HG02970 (cell line): Measurements from ENCODE around the gene DHDH.
A peak's percentile ranks its signal among the peaks of the same experiment; 100 is the strongest.
"Not testable (repeated sequence)": the region's sequence is repeated elsewhere in the genome, so short reads cannot be mapped to it uniquely, and the experiment has no call there.

ENCODE experiments used
- ATAC-seq: cut with Tn5 transposase; IDR thresholded peaks from one replicate; pipeline ENCODE4 v1.9.1; 2021; ENCODE audit warnings: mild to moderate bottlenecking, moderate library complexity, moderate number of reproducible peaks; ENCODE audit not compliant: unreplicated experiment, low FRiP score

DHDH gene

DNA sequence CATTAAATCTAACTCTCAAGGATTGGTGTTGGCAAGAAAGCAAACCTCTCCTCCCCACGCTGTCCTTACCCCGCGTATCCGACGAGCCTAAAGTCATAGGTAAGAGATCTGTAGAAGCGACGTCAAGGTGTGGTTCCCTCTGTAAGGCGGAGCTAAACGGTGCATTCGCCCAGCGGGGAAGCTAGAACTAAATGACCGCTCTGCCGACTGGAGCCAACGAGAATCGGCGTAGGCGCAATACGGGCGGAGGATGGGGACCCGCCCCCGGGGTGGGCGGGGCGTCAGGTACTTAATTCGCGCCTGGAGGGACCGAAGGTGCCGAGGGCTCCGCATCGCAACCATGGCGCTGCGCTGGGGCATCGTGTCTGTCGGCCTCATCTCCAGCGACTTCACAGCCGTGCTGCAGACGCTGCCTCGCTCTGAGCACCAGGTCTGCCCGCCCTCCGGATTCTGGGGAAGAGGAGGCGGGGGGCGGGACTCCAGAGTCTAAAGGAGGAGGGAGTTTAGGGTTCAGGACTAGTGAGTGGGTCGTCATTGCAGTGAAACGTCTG, at the start of gene DHDH:
DHDH (plus strand) TSS at position 318 of the 551 bp plus-strand sequence; CDS start at position 341, 23 bp downstream.
- ATAC-seq, result peak; percentile 60

DNA sequence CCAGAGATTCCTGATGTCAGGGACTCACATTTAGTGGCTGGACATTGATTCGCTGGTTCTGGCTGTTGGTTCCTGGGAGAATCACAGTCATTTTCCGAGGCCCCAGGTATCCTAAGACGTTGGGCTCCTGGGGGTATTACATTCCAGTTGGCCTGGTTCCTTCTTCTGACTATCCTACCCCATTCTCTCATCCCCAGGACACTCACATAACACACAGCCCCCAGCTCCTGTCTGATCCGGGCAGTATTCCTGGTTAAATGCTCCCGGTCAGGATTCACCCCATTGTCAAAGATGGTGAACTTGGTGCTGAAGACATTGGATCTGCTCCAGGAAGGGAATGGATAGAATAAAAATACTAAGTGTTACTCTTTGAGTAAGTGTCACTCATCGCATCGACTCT, 49.8 kb upstream of the DHDH start:
- no peak for ATAC-seq

DNA sequence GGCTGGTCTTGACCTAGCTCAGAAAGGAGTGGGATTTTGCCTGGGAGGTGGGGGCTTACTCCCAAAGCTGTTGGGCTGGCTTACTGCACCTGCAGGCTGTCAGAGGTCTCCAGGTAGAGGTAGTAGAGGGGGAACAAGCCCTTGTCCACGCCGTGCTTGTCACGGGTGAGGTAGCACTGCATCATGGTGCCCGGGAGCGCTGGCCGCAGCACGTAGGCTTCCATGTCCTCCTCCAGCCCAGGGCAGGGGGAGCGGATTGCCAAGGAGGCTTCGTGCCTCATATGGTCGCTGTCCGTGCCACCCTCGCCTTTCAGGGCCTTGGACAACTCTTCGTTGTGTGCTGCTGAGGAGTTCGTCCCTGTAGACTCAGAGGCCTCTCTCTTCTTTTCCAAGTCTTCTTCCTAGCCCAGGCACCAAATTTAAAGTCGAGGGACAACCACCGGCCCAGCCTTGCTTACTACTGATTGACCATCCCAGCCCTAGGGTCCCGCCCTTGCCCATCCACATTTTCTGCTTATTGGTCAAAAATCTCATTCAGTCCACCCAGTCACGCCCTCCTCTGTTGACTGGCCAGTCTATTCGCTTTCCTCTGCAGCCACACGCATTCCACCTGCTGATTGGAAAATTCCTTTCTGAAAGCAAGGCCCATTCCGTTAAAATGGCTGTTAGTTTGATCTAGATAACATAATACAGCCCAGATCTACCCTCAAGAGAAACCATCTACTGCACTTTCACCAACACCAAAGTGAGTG, 45.5 kb upstream of the DHDH start:
- ATAC-seq, result no peak

DNA sequence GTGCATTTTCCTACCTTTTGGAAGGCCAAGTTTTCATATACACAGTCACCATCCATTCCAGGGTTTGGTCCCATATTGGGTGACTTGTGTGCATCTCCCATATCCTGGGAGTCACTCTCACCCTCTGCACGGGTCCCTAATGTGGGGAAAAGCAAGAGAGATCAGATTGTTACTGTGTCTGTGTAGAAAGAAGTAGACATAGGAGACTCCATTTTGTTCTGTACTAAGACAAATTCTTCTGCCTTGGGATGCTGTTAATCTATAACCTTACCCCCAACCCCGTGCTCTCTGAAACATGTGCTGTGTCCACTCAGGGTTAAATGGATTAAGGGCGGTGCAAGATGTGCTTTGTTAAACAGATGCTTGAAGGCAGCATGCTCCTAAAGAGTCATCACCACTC, 44.0 kb upstream of the DHDH start:
- ATAC-seq, result not testable (repeated sequence)

DNA sequence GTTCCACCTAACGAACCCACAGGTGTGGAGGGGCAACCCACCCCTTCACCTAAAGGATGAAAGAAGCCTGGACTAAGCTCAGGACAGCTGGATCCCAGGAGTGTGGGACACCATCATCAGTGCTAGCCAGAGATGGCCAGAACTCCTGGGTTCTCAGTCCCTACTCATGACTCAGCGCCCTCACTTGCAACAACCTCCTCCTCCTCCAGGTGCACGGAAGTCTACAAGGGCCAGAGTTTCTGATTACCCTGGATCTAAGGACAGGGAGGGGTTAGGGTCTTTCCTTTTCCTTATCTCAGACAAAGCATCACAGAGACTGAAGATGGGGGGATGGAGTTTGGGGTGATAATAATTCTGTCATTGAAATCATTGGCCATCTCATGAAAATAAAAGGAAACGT, 42.9 kb upstream of the DHDH start:
- ATAC-seq, result no peak

DNA sequence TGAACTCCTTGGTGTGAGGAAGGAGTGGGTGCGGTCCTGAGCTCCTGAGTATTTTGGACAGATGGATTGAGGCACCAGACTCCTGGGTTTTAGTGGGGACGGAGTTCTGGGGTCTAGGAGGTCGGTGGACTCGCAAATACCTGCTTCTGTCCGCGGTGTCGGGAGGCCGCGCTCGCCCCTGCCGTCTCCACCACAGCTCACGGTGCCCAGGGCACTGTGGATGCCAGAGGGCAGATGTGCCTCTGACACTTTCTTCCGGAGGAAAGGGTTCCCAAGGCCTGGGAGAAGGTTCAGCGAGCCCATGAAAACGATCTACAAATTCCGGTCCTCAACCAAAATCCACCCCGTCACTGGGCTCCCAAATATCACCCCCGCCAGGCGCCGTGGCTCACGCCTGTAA, 38.3 kb upstream of the DHDH start:
- no peak for ATAC-seq

DNA sequence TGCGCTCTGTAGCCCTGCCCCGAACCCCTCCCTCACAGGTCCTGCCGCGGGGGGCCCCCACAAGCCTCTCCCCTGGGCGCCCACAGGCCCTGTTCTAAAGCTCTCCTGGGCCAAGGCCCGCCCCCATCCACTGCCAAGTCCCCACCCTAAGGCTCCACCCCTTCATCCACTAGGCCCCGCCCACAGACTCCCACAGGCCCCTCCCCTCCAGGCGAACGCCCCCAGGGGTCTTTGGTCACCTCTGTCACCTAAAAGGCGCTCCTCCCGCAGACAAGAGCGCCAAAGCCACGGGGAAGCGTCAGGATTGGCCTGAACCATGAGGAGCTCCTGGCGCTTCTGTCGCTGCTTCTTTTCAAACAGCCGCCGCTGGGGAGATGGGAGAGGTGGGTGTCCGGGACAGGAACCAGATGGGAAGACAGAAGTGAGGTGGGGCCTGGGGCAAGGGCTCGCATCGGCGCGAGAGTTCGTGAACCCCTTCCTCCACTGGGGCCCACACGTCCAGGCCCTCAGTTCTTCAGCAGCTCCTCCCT, 37.2 kb upstream of the DHDH start:
- no peak for ATAC-seq

DNA sequence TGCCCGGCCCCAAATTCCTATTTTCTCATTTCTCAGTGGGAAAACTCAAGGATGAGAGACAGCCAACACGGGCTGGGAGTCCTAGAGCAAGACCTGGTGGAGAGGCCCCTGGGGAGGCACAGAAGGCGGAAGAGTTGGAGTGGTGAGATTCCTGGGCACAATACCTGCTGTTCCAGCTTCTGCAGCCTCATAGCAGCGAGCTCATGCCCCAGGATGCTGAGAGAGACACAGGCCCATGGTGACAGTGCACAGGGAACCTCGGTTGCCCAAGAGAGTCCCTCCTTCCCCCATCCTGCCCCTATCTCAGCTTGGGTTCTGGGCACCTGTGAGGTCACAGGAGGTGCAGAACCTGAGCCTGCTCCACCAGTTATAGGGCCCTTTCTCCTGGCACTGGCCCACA, 36.3 kb upstream of the DHDH start:
- ATAC-seq, result no peak

DNA sequence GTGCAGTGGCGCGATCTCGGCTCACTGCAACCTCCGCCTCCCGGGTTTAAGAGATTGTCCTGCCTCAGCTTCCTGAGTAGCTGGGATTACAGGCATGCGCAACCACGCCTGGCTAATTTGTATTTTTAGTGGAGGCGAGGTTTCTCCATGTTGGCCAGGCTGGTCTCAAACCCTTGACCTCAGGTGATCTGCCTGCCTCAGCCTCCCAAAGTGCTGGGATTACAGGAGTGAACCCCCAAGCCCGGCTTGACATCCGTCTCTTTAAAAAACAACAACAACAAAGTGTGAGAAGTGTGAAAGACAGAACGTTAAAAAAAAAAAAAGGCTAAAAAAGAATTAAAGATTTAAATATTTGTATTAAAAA, 34.1 kb upstream of the DHDH start:
- not testable (repeated sequence) for ATAC-seq

DNA sequence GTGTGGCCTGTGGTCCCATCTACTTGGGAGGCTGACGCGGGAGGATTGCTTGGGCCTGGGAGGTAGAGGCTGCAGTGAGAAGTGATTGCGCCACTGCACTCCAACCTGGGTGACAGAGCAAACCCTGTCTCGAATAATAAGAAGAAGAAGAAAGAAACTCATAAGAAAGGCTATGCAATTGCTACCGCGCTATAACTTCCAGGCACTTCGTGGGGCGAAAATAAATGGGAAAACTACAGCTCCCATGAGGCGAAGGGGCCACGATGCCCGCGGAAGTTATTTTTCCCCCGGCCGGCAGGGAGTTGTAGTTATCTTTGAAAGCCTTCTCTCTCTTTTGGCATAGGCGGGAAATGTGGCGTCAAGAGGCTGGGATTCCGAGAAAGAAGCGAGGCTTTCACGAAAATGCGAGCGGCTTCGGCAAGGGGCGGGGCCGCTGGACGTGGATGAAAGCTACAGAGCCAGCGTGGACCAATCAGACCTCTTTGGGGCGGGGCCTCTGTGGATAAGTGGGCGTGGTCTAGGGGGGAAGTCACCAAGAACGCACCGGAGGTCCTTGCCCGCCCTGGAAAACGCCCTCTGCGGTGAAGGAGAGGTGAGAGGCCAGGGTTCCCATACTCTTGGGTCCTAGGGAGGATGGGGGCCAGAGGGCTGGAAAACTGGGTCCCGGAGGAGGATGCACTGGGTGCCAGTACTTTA, 33.6 kb upstream of the DHDH start, which contains the start of gene NUCB1:
NUCB1 (plus strand) TSS at position 532 of the 696 bp plus-strand sequence. CDS start 485 bp downstream, outside the sequence.
- ATAC-seq, result peak; percentile 81

DNA sequence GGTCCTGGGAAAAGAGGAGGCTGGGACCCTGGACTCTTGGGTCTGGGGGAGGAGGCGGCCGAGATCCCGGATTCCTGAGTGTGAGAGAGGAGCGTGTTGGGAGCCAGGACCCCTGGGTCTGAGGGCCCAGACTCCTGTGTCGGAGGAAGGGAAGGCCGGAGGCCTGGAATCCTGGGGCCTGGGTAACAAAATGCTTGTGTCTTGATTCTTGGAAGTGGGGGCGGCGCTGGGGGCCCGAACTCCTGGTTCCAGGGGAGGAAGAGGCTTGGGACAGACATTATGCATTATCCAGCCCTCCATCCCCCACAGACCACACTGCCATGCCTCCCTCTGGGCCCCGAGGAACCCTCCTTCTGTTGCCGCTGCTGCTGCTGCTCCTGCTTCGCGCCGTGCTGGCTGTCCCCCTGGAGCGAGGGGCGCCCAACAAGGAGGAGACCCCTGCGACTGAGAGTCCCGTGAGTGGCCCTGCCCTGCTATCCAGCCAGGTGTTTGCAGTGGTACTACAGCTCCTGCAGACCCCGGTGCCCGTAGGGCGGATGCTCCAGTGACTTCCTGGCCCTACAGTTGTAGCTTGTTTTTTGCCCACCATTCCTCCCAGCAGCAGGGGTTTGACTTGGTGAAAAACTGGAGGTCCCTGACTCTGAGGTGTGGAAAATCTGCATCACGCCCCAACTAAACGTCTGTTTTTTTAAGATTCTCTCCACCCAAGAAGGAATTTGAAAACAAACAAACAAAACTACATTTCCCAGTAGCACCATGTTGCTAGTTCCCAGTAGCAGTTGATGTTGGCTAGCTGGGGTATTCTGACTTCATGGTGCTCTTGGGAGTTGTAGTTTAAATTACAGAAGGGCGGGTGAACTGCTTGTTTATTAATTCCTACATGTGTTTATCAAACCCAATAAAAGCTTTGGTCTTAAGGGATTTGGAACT, 32.8 kb upstream of the DHDH start:
- ATAC-seq, result no peak

DNA sequence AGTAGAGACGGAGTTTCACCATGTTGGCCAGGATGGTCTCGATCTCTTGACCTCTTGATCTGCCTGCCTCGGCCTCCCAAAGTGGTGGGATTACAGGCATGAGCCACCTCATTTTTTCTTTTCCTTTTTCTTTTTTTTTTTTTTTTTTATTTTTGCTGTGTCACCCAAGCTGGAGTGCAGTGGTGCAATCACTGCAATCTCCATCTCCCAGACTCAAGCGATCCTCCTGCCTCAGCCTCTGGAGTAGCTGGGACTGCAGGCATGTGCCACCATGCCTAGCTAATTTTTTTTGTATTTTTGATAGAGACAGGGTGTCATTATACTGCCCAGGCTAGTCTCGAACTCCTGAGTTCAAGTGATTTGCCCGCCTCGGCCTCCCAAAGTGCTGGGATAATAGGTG, 31.2 kb upstream of the DHDH start:
- ATAC-seq, result not testable (repeated sequence)

DNA sequence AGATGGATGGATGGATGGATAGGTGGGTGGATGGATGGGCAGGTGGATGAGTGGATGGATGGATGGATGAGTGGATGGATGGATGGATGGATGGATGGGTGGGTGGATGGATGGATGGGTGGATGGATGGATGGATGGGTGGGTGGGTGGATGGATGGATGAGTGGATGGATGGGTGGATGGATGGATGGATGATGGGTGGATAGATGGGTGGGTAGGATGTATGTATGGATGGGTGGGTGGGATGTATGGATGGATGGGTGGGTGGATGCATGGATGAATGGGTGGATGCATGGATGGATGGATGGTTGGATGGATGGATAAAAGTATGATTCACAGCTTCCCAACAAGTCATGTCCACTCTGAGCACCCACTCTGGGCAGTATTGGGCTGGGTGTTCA, 29.7 kb upstream of the DHDH start:
- not testable (repeated sequence) for ATAC-seq

DNA sequence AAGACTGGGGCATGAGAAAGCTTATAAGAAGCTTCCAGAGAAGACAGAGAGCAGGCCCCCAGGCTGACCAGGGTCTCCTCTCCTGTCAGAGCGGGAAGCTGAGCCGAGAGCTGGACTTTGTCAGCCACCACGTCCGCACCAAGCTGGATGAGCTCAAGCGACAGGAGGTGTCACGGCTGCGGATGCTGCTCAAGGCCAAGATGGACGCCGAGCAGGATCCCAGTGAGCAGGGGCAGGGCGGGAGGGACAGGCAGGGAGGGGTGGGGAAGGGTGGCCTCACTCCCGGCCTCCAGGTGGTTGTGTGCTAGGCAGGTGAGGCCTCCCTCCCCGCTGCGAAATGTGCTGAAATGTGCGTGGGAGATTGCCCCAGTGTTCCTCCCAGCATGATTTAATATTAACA, 27.8 kb upstream of the DHDH start:
- no peak for ATAC-seq

DNA sequence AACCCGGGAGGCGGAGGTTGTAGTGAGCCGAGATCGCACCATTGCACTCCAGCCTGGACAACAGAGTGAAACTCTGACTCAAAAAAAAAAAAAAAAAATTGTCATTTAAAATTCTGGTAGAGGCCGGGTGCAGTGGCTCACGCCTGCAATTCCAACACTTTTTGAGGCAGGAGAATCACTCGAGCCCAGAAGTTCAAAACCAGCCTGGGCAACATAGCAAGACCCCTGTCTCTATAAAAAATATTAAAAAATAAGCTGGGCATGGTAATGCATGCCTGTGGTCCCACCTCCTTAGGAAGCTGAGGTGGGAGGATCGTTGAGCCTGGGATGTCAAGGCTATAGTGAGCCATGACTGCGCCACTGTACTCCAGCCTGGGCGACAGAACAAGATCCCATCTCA, 27.2 kb upstream of the DHDH start:
- ATAC-seq, result no peak

DNA sequence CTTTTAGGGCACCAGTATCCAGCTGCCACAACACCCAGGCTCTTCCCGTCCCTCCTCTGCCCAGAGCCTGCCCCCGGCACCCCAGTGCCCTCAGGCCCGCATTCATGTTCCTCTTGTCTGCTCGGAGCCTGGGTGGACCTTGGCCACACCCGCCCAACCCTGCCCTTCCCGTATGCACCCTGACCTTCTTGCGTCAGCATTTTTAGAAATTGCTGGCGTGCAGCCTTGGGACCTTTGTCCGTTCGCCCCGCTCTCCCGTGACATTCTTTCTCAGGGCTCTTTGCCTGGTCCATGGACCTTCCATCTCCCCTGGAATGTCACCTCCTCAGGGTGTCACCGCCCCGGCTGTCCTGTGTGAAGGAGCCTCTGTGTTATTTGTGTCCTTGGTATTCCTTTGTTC, 25.8 kb upstream of the DHDH start:
- no peak for ATAC-seq

DNA sequence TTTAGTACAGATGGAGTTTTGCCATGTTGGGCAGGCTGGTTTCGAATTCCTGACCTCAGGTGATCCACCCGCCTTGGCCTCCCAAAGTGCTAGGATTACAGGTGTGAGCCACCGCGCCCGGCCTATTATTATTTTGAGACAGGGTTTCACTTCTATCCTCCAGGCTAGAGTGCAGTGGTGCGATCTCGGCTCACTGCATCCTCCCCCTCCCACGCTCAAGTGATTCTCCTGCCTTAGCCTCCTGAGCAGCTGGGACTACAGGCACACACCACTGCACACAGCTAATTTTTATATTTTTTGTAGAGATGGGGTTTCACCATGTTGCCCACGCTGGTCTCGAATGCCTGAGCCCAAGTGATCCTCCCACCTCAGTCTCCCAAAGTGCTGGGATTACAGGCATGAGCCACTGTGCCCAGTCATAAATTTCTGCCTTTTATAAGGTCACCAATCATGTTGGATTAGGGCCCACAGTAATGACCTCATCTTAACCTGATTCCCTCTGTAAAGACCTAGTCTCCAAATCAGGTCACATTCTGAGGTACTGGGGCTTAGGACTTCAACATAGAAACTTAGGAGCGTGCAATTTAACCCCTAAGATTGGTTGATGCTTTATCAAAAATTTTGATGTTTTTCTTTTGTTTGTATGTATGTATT, 23.9 kb upstream of the DHDH start:
- not testable (repeated sequence) for ATAC-seq

DNA sequence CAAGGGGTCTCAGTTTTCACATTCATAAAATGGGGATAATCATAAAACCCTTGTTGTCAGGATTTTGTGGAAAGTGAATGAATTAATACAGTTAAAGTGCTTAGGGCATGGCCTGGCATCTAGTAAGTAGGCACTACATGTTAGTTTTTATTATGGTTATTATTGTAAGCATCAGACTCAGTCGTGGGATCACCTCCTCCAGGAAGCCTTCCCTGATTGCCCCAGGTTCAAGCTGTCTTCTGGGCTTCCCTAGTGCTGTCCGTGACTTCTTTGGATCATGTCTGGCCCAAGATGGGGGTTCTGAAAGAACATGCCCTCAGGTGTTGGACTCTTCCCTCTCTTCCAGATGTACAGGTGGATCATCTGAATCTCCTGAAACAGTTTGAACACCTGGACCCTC, 22.7 kb upstream of the DHDH start:
- ATAC-seq, result no peak

DNA sequence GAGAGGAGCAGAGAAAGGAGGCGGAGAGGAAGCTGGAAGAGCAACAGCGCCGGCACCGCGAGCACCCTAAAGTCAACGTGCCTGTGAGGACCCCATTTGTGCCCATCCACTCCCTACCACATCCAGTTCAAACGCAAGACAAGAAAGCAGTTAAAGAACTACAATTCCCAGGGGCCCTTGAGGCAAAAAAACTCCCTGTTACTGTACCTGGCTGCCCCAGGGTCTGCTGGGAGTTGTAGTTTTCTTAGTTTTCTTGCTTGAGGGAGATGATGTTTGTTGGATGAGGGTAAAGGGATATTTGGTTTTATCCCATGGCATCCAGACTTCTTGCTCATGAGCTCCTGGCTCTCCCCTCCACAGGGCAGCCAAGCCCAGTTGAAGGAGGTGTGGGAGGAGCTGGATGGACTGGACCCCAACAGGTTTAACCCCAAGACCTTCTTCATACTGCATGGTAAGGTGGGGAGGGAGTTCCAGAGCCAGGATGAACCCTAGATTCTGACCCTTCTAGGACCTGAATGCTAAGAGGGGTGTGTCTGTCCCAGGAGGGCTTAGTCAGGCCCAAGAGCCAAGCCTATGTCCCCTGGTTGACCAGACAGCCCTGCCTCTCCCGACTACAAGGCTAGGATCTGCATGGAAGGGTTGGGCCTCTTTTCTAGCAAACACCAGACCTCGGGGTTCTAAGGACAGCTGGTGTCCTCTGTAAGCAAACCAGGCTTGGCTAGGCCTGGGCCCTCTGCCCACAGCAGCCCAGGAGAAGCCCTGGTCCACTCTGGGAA, 20.2 kb upstream of the DHDH start:
- no peak for ATAC-seq
